SU-DHL-6 (cell line): Measurements from ENCODE around the gene CXCL10.

Experiments
- EZH2phosphoT487 ChIP-seq: fragments of 200-600 bp; sonication (generic), shearing (Covaris generic); conservative IDR thresholded peaks from 2 replicates; pipeline ENCODE4 v1.6.1; 2018; ENCODE audit warnings: mild to moderate bottlenecking, antibody characterized with exemption, low read length, moderate library complexity, mixed read lengths
- TF ChIP-seq, protein P1 (sequence below): fragments of 200-600 bp; sonication (generic); IDR thresholded peaks from one replicate; pipeline ENCODE4 v1.5.1; 2017; ENCODE audit warnings: antibody characterized with exemption, mild to moderate bottlenecking, low read length, moderate library complexity; ENCODE audit not compliant: insufficient read depth, poor library complexity, severe bottlenecking

DNA sequence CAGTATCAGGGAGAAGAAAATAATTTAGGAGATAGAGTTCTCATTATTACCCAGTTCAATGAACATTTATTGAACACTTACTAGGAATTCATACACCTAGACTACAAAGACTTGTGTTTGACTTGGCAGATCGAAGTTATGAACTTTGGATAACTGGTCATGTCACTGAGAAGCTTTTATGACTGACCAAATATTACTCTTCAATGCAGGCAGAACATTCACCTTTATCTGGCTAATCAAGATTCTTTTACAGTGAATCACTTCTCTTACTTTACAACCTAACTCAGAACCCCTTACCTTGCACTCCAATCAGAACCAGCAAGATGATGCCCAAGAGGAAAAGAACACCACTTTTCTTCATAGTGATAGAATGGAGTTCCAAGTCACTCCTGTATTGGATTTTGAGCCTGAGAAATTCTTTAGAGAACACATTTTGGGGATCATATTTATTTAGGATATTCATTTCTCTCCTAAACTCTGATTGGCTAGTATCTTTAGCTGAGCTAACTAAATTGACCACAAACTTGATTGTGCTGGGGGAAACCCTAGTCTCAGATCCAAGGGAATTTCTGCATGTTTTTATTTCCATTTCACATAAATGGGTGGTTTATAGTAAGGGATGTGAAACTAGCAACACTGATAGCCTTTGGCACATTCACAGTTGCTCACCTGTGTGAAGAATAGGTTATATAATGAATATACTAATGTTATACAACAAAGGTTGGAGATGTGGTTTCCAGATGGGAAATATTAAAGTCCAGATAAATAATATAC, 16.0 kb downstream of the CXCL10 start, which contains the start of gene CXCL9:
- TF ChIP-seq, protein P1, sequence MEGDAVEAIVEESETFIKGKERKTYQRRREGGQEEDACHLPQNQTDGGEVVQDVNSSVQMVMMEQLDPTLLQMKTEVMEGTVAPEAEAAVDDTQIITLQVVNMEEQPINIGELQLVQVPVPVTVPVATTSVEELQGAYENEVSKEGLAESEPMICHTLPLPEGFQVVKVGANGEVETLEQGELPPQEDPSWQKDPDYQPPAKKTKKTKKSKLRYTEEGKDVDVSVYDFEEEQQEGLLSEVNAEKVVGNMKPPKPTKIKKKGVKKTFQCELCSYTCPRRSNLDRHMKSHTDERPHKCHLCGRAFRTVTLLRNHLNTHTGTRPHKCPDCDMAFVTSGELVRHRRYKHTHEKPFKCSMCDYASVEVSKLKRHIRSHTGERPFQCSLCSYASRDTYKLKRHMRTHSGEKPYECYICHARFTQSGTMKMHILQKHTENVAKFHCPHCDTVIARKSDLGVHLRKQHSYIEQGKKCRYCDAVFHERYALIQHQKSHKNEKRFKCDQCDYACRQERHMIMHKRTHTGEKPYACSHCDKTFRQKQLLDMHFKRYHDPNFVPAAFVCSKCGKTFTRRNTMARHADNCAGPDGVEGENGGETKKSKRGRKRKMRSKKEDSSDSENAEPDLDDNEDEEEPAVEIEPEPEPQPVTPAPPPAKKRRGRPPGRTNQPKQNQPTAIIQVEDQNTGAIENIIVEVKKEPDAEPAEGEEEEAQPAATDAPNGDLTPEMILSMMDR = no peak
- no peak for TF ChIP-seq EZH2phosphoT487
